GM12872 (cell line): ENCODE measurements around the gene AUP1.

Experiments
- TF ChIP-seq, protein P1 (sequence below): IDR thresholded peaks from 3 replicates; pipeline ENCODE4 v1.5.1; 2011; ENCODE audit warnings: low read depth, mild to moderate bottlenecking, low read length, moderate library complexity; ENCODE audit not compliant: insufficient read depth

AUP1 gene

DNA sequence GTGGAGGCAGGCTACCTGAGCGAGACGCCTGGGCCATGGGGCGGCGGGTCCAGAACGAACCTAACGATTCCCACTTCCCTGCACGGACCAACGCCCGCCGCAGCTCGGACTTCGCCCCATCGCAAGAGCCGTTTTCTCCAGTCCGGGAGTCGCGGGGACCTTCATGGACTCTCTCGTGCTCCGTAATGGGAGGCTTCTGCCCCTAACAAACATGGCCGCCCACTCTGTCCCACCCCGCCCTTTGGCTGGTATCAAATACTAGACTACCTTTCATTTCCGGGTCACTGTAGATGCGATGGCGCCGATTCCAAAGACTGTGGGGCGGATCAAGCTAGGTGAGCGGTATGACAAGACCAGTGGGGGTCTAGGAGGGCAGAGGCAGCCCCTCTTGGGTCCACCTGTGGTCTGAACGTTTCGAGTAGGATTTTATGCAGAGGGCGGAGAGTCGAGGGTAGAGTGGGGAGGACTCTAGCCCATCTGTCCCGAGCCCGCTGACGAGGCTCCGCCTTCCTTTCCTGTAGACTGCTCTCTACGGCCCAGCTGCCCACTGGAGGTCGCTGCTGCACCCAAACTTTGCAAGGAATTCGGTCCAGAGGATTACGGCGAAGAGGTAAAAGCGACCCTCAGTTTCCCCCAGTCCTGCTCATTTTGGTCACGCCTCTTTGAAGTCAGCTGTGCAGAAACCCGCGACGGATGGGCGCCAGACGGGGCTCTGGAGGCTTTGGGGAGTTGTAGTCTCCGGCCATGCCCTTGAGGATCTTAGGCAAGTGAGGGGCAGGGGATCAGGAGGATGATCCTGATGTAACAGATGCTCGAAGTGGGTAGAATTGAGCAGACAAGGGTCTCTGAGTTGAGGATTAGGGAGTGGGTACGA, 46.5 kb downstream of the AUP1 start, which contains the start of the genes CCDC142 and TTC31:
Gene CCDC142 (minus strand): TSS at position 198 of the 874 bp plus-strand sequence. CDS start 161 bp downstream, at position 37.
Gene TTC31 (plus strand): TSS at position 281 of the 874 bp plus-strand sequence. CDS start 15 bp downstream, at position 296.
- TF ChIP-seq, protein P1, sequence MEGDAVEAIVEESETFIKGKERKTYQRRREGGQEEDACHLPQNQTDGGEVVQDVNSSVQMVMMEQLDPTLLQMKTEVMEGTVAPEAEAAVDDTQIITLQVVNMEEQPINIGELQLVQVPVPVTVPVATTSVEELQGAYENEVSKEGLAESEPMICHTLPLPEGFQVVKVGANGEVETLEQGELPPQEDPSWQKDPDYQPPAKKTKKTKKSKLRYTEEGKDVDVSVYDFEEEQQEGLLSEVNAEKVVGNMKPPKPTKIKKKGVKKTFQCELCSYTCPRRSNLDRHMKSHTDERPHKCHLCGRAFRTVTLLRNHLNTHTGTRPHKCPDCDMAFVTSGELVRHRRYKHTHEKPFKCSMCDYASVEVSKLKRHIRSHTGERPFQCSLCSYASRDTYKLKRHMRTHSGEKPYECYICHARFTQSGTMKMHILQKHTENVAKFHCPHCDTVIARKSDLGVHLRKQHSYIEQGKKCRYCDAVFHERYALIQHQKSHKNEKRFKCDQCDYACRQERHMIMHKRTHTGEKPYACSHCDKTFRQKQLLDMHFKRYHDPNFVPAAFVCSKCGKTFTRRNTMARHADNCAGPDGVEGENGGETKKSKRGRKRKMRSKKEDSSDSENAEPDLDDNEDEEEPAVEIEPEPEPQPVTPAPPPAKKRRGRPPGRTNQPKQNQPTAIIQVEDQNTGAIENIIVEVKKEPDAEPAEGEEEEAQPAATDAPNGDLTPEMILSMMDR, result peak; percentile 92

DNA sequence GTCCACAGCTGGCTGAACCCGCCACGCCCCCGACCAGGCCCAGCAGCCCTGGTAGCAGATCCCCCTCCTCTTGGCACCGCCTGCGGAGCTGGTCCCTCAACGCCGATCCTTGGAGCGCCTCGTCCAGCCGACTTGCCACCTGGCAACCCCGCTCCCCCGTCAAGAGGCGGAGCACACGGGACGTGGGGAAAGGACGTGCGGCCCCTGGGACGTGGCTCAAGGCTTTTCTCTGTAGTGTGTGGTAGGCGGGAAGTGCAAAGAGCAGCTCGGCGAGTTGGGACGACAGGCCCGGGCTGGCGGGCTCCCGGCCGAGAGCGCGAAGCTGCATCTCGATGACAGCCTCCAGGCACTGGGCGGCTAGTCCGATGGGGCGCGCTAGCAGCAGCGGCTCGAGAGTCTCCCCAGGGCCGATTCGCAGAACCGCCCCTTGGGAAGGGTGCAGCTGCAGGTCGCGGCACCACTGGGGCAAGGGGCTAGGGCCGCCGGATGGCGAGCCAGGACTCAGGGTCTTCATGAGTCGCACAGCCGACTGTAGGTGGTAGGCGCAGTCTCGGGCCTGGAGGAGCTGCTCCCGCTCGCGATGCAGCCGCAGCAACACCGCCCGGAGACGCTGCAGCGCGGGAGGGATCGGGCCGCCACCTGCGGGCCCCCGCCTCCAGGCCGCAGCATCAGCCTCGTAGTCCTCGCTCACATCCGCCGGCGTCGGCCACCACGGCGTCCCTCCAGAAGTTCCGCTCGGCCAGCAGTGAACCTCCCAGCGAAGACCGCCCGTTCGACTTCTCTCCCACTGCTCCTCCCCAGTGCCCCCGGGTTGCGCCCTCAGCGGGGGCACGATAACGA, 47.3 kb downstream of the AUP1 start:
- TF ChIP-seq, protein P1, result no peak

DNA sequence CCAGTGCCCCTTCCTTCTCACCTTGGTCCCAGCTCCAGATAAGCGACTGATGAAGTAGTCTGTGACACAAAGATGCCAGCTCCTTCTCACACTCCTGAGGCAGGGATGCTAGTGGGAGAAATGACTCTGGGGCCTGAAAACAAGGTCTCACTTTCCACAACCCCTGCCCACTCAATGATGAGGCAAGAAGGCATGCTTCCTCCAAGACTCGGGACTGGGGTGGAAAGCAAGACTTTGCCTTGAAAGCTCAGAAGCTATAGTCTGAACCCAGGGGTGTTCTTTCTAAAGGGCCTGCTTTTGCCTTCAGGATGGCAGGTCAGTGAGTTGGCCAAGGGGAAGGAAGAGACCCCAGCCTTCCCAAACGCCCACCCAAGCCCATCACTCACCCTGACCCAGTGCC, 48.1 kb downstream of the AUP1 start:
- TF ChIP-seq, protein P1, result no peak
